ENCODE results near the gene CDCP1. TPM values are rescaled to one million over a fixed set of nuclear protein-coding genes. Genes with fewer than 3 reads are reported as not detected.

CDCP1 gene
- total and polyA plus RNA-seq, 2 donors (not counting 1 experiment from before 2014, with no cell fraction given), result not detected

GRCh38 chr3:45132568-45133211 lies 13.5 kb downstream of the CDCP1 start:
- no peak for DNase-seq
- Histone ChIP-seq H3K4me3 (ENCODE audit: control extremely low read depth in 1 of 5, extremely low read depth in 1 of 5, insufficient read depth in 1 of 5, low read depth in 2 of 5, low read length in 4 of 5) (no peak overlapping the region), H3K4me1 (ENCODE audit: control insufficient read depth in 2 of 2, insufficient read depth in 2 of 2, low read length in 2 of 2) (no peaks in the 10 kb centered on the region), H3K4me2 (replicated peaks; ENCODE audit: low read depth, low read length, poor library complexity, severe bottlenecking) (no peak overlapping the region), H3K36me3 (replicated peaks in 1 of 2; ENCODE audit: control extremely low read depth in 1 of 2, control insufficient read depth in 1 of 2, extremely low read depth in 1 of 2, insufficient read depth in 2 of 2, low read length in 1 of 2) (no peaks in the 10 kb centered on the region), H3K9me3 (ENCODE audit: control extremely low read depth in 1 of 3, control insufficient read depth in 2 of 3, insufficient read depth in 1 of 3, low read length in 2 of 3) (no peaks in the 10 kb centered on the region), H4K20me1 (ENCODE audit: control insufficient read depth, insufficient read depth, low read length, poor library complexity, severe bottlenecking) (no peaks in the 10 kb centered on the region), H3K27me3 (replicated peaks in 1 of 4; ENCODE audit: control extremely low read depth in 1 of 4, control insufficient read depth in 3 of 4, insufficient read depth in 4 of 4, low read length in 3 of 4) (peaks cover 0 to 3% (median 0%) of the 10 kb centered on the region in 4 experiments), H3K9ac (ENCODE audit: low read length) (no peak overlapping the region), H2AFZ (ENCODE audit: insufficient read depth, low read depth, low read length, poor library complexity, severe bottlenecking) (no peak overlapping the region), H3K79me2 (ENCODE audit: control insufficient read depth, insufficient read depth, low read length) (no peaks in the 10 kb centered on the region), H3K27ac (ENCODE audit: low read length in 2 of 2) (no peak overlapping the region)
- ATAC-seq (ENCODE audit: low read depth), result no peak
- H3K4me1 Mint-ChIP-seq, result no peaks in the 10 kb centered on the region
- no peaks in the 10 kb centered on the region for H3K9me3 Mint-ChIP-seq (ENCODE audit: insufficient read depth)
- ChIA-PET POLR2A (no interaction called here), CTCF (no interaction called here)
- no peak overlapping the region for H3K27ac Mint-ChIP-seq
- WGBS (ENCODE audit: insufficient coverage), result 94% methylated on average over 4 of the region's 5 CpGs
- H3K27me3 Mint-ChIP-seq, result peaks cover 18% of the 10 kb centered on the region
- H3K4me3 Mint-ChIP-seq, result no peak overlapping the region
- no peak for TF ChIP-seq EZH2 (IDR thresholded peaks at IDR 0.05; ENCODE audit: borderline replicate concordance, insufficient read depth, low read depth, low read length, poor library complexity, severe bottlenecking)
- no peak for TF ChIP-seq CTCF (IDR thresholded peaks at IDR 0.05)
- intact Hi-C loops (cut with micrococcal nuclease), result no loop called here

- Histone ChIP-seq H3K4me1 (ENCODE audit: control insufficient read depth in 2 of 2, insufficient read depth in 2 of 2, low read length in 2 of 2) (no peaks in the 10 kb centered on the region), H3K4me2 (replicated peaks; ENCODE audit: low read depth, low read length, poor library complexity, severe bottlenecking) (no peak overlapping the region), H3K36me3 (replicated peaks in 1 of 2; ENCODE audit: control extremely low read depth in 1 of 2, control insufficient read depth in 1 of 2, extremely low read depth in 1 of 2, insufficient read depth in 2 of 2, low read length in 1 of 2) (no peaks in the 10 kb centered on the region), H4K20me1 (ENCODE audit: control insufficient read depth, insufficient read depth, low read length, poor library complexity, severe bottlenecking) (no peaks in the 10 kb centered on the region), H2AFZ (ENCODE audit: insufficient read depth, low read depth, low read length, poor library complexity, severe bottlenecking) (no peak overlapping the region), H3K9me3 (ENCODE audit: control extremely low read depth in 1 of 3, control insufficient read depth in 2 of 3, insufficient read depth in 1 of 3, low read length in 2 of 3) (no peaks in the 10 kb centered on the region), H3K27me3 (replicated peaks in 1 of 4; ENCODE audit: control extremely low read depth in 1 of 4, control insufficient read depth in 3 of 4, insufficient read depth in 4 of 4, low read length in 3 of 4) (peaks cover 0 to 5% (median 0%) of the 10 kb centered on the region in 4 experiments), H3K27ac (ENCODE audit: low read length in 2 of 2) (no peak overlapping the region), H3K9ac (ENCODE audit: low read length) (no peak overlapping the region), H3K4me3 (ENCODE audit: control extremely low read depth in 1 of 5, extremely low read depth in 1 of 5, insufficient read depth in 1 of 5, low read depth in 2 of 5, low read length in 4 of 5) (no peak overlapping the region), H3K79me2 (ENCODE audit: control insufficient read depth, insufficient read depth, low read length) (no peaks in the 10 kb centered on the region)
- intact Hi-C loops (cut with micrococcal nuclease), result no loop called here
- Mint-ChIP-seq H3K9me3 (ENCODE audit: insufficient read depth) (no peaks in the 10 kb centered on the region), H3K4me3 (no peak overlapping the region), H3K4me1 (no peaks in the 10 kb centered on the region), H3K27ac (no peak overlapping the region), H3K27me3 (peaks cover 22% of the 10 kb centered on the region)
- DNase-seq, result no peak
- ATAC-seq (ENCODE audit: low read depth), result no peak
- 100% methylated on average over 1 of the region's 2 CpGs for WGBS (ENCODE audit: insufficient coverage)
- POLR2A ChIA-PET, result no interaction called here
- no peak for TF ChIP-seq CTCF (IDR thresholded peaks at IDR 0.05)
- no peak for TF ChIP-seq EZH2 (IDR thresholded peaks at IDR 0.05; ENCODE audit: borderline replicate concordance, insufficient read depth, low read depth, low read length, poor library complexity, severe bottlenecking)
- CTCF ChIA-PET, result no interaction called here
These were observed 15.0 kb downstream of the CDCP1 start for GRCh38 chr3:45131201-45131600.
